GM23338 (cell line): ENCODE measurements around the gene CAPZB.

Source experiments
- CTCF ChIP-seq, 2 experiments: fragments of 200-600 bp in 1 of 2; sonication (generic) in 1 of 2; conservative IDR thresholded peaks; 2 replicates each; pipeline versions ENCODE4 v1.5.1 to v1.6.1; 2016 to 2017; ENCODE audit warnings: antibody characterized with exemption in 2 of 2, low read depth in 2 of 2, mild to moderate bottlenecking in 2 of 2, moderate library complexity in 1 of 2
- EZH2 ChIP-seq: fragments of 200-600 bp; sonication (generic); IDR thresholded peaks from one replicate; pipeline ENCODE4 v1.8.0; 2017; ENCODE audit warnings: antibody characterized with exemption, mild to moderate bottlenecking, low read depth; ENCODE audit not compliant: unreplicated experiment
- EZH2phosphoT487 ChIP-seq: fragments of 200-600 bp; sonication (generic); IDR thresholded peaks from one replicate; pipeline ENCODE4 v1.8.1; 2018; ENCODE audit warnings: antibody characterized with exemption; ENCODE audit not compliant: unreplicated experiment
- JUNB ChIP-seq: IDR thresholded peaks from one replicate; pipeline ENCODE4 v1.6.1; 2016; ENCODE audit warnings: antibody characterized with exemption; ENCODE audit not compliant: unreplicated experiment
- NANOG ChIP-seq: IDR thresholded peaks from 2 replicates; pipeline ENCODE4 v1.6.1; 2016; ENCODE audit warnings: antibody characterized with exemption, borderline replicate concordance
- POLR2AphosphoS5 ChIP-seq: IDR thresholded peaks from 2 replicates; pipeline ENCODE4 v1.6.1; 2016; ENCODE audit warnings: antibody characterized with exemption, low read depth
- REST ChIP-seq: IDR thresholded peaks from one replicate; pipeline ENCODE4 v1.6.1; 2018; ENCODE audit warnings: antibody characterized with exemption; ENCODE audit not compliant: unreplicated experiment
- STAT1 ChIP-seq: IDR thresholded peaks from one replicate; pipeline ENCODE4 v1.6.1; 2016; ENCODE audit warnings: antibody characterized with exemption; ENCODE audit not compliant: unreplicated experiment
- ZNF331 ChIP-seq: fragments of 250-450 bp; sonication (Bioruptor Pico); IDR thresholded peaks from 2 replicates; pipeline ENCODE4 v1.5.0; 2020; ENCODE audit warnings: low read depth, mild to moderate bottlenecking, moderate library complexity
- ZNF462 ChIP-seq: fragments of 250-450 bp; sonication (Bioruptor Pico); IDR thresholded peaks from 2 replicates; pipeline ENCODE4 v1.5.0; 2020; ENCODE audit warnings: mild to moderate bottlenecking, moderate library complexity

- TF ChIP-seq EZH2 (no peak), EZH2phosphoT487 (no peak), CTCF (conservative IDR thresholded peaks at IDR 0.05; ENCODE audit: low read depth in 2 of 2) (no peak), REST (no peak), POLR2AphosphoS5 (no peak), JUNB (no peak), STAT1 (no peak), NANOG (no peak), ZNF462 (CRISPR knock-in tag) (no peak), ZNF331 (CRISPR knock-in tag) (no peak)
These were observed 157.6 kb downstream of the CAPZB start for GRCh38 chr1:19327736-19328135.
